ENCODE data around the gene TXNL4A.
A peak's percentile ranks its signal among the peaks of the same experiment; 100 is the strongest.
"Not testable (repeated sequence)": the region's sequence is repeated elsewhere in the genome, so short reads cannot be mapped to it uniquely, and the experiment has no call there.

TXNL4A gene

DNA sequence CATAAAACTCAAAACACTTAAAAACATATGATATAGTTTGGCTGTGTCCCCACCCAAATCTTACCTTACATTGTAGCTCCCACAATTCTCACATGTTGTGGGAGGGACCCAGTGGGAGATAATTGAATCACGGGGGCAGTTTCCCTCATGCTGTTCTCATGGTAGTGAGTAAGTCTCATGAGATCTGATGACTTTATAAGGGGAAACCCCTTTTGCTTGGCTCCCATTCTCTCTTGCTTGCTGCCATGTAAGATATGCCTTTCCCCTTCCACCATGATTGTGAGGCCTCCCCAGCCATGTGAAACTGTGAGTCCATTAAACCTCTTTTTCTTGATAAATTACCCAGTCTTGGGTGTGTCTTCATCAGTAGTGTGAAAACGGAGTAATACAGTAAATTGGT is 11.3 kb upstream of the TXNL4A start:
- DNase-seq = not testable (repeated sequence)

DNA sequence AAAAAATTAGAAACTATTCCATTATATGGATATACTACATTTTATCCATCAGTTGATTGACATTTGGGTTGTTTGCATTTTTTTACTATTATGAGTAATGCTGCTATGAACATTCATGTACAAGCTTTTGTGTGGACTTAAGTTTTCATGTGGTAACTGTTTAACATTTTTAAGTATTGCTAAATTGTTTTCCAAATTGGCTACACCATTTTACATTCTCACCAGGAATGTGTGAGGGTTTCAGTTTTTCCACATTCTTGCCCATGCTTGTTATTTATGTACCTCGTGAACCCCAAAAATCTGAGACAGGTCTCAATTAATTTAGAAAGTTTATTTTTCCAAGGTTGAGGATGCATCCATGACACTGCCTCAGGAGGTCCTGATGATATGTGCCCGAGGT is 3.1 kb upstream of the TXNL4A start:
- no peak for DNase-seq

DNA sequence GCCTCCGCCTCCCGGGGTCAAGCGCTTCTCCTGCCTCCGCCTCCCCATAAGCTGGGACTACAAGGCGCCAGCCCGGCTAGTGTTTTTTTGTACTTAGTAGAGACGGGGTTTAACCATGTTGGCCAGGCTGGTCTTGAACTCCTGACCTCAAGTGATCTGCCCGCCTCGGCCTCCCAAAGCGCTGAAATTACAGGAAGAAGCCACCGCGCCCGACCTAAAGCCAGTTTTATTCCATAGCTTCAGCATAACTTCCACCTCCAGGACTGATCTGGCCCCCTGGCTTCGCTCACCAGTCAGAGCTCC is 783 bp upstream of the TXNL4A start:
- no peak for DNase-seq

DNA sequence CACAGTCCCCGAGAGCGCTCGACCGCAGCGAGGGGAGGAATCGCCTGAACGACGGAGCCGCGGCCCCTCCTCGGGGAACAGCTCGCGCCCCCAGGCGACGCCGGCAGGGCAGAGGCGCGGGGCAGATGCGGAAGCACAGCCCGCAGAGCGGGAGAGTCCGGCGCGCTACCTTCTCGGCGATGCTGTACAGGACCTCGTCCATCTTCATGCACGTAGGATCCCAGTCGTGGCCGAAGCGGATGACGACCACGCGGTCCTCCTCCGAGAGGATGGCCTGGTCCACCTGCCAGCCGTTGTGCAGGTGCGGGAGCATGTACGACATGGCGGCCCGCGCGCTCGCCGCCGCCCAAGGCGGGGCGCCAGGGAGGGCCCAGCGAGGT is 302 bp downstream of the TXNL4A start:
- peak in 25 of 51 donors; percentile 43 to 88 (median 69) for DNase-seq

DNA sequence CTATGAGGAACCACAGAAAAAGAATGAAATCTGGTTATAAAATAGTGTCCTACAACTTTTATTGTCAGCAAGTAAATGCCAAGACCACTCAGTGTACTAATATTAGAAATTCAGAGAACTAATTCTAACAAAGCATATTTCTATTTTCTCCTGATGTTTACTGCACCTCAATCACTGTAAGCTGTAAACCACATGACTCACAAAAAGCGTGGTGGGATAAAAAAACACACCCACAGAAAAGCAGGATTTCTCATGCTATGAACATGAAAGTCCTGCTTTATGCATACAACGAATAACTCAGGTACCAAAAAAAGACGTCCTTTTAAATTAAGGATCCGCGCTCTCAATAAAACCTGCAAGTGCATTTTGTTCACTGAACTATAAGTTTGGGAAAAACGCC is 797 bp downstream of the TXNL4A start:
- DNase-seq = no peak

DNA sequence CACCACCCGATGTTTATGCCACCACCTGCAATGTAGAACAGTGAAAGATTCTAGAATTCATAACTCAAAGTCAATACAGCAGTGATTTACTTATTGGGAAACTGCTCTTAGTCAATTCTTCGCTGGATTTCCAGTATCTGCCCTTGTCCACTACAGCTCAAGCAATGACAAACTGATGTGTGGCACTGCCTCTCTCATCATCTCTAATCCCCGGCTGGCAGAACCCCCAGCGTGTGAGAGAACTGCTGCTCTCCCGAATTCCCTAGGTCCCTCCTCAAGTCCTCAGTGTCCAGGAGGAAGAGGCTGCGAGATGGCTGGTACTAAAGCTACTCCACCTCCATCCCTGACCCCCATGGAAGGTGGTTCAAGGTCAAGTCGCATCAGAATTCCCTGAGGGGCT is 1.6 kb downstream of the TXNL4A start:
- peak in 1 of 51 donors; percentile 7 for DNase-seq

DNA sequence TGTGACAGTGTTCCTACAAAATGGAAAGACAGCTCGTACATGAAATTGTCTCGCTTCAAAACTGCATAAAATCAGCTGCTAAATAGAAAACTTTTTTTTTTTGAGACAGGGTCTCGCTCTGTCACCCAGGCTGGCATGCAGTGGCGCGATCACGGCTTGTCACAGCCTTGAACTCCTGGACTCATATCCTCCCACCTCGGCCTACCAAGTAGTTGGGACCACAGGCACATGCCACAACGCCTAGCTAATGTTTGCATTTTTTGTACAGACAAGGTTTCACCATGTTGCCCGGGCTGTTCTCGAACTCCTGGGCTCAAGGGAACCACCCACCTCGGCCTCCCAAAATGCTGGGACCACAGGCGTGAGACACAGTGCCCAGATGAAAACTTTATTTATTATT is 3.2 kb downstream of the TXNL4A start:
- DNase-seq = no peak

DNA sequence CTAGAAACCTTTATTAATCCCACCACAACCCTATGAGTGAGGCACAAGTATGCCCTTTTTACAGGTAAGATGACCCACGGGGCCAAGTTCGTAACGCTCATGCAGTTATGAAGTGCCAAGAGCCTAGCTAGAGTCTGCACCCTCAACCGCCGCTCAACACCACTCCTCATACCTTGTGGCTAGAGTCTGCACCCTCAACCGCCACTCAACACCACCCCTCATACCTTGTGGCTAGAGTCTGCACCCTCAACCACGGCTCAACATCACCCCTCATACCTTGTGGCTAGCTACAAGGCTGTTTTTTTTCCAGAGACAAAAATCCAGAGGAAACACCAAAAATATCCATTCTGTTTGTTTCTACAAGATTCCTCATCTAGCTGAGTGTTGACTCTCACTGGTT is 4.6 kb downstream of the TXNL4A start:
- no peak for DNase-seq

DNA sequence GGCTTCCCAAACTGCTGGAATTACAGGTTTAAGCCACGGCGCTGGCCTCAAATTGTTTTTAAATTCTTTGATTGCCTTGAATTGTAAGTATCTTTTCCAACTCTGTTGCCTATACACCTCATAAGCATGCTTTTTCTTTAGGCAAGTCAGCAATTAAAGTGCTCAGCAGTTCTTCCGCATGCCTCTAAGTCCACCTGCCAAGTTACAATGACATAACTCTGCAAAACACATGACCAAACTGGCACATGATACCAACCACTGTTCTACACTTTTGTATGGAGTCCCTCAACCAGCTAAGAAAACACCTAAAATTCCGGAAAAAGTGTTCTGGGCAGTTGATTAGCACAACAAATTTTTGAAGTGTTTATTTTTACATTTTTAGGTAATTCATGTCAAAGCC is 5.1 kb downstream of the TXNL4A start:
- DNase-seq = no peak

DNA sequence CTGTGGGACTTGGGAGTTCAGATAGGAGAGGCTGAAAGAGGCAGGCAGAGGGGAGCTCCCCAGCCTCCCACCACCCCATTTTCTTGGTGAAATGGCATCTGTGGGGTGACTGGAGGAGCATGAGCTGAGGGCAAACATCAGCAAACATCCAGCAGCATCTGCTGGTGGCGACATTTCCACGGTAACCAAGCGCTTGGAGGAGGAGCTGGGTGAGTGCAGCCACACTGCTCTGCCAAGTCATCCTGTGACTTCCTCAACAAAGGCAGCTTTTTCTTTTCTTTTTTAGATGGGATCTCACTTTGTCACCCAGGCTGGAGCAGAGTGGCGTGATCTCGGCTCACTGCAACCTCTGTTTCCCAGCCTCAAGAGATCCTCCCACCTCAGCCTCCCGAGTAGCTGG is 5.6 kb downstream of the TXNL4A start:
- peak in 31 of 51 donors; percentile 7 to 71 (median 38) for DNase-seq

DNA sequence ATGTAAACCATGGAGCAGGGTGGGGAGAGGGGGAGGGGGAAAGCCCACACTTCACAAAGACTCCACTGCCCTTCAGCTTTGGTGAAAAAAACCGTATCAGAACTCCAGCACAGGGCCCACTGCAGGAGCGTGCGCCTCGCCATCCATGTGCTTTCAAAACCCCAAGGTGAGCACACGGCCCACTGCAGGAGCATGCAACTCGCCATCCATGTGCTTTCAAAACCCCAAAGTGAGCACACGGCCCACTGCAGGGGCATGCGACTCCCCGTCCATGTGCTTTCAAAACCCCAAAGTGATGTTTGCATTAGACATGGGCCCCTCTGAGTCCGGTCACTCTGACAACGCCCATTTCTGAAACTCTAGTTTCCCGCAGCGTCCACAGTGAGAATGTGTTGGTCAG is 7.8 kb downstream of the TXNL4A start:
- no peak for DNase-seq

DNA sequence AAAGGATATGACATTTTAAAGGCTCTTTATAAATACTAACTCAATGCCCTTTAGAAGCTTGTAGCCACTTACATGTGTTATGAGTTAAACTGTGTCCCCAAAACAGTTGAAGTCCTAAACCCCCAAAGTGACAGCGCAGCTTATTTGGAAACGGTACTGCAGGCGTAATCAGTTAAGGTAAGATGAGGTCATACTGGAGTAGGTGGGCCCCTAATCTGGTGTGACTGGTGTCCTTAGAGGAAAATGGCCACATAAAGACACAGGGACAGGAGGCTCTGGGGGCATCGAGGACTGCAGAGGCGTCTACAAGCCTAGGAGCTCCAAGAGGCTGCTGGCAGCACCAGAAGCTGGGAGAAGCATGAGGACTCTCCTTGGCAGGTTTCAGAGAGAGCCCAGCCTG is 8.5 kb downstream of the TXNL4A start:
- DNase-seq = no peak

DNA sequence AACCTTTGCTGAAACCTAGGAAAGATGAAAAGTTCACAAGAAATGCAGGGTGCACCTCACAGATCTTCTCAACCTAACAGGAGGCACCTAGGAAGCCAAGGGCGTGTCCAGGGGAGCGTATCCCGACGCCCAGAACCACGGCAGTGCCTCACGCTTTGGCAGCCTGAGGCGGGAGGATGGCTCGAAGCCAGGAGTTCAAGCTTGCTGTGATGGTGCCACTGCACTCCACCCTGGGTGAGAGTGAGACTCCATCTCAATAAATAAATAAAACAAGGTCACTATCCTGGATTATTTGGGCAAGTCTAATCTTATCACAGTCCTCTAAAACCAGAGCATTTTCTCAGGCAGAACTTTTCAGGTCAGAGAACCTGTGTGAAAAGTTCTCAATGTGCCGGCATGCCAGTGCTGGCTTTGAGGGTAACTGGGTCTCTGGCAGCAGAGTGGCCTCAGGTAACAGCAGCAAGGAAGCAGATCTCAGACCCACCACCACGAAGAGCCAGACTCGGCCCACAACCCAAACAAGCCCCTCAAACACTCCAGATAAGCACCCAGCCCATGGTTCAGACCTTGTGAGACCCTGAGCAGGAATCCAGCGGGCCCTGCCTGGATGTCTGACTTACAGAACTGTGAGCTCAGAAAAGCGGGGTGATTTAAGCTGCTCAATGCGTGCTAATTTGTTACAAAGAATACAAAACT is 12.2 kb downstream of the TXNL4A start:
- no peak for DNase-seq

DNA sequence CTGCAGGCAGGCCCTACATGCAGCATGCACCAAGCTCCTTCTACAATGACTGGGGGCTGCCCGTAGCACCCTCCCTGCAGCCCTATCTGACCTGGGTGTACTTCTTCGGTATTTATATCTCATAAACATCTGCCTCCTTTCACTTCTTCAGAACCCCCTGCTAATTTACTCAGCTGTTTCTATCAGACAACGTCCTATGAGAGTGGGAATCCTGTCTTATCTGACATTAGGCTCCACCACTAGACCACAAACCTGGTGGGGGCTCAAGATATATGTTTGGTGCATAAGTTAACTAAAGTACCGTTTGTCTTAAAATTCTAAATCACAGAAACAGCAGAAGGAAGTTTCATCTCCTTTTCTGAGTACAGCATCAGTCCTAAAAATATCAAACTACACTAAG is 13.3 kb downstream of the TXNL4A start:
- no peak for DNase-seq

DNA sequence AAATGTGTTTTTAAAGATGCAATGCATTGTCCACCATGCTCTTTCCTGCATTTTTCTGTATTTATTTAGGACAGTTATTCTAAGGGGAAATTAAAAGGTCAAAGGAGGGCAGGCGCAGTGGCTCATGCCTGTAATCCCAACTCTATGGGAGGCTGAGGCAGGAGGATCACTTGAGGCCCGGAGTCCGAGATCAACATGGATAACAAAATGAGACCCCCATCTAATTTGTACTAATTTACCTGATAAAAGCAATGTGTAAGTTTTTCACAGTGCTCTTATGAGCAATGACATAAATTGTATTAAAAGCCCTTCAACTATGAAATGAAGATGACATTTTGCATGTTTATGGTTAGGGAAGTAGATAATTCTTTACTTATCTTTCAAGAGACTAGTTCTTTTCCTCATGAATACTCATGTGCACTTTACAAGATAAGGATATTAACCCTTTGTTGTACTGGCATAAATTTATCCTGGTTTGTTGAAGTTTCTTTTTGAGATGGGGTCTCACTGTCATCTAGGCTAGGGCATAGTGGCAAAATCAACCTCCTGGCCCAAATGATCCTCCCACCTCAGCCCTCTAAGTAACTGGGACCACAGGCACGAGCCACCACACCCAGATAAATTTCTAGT is 14.2 kb downstream of the TXNL4A start:
- no peak for DNase-seq

DNA sequence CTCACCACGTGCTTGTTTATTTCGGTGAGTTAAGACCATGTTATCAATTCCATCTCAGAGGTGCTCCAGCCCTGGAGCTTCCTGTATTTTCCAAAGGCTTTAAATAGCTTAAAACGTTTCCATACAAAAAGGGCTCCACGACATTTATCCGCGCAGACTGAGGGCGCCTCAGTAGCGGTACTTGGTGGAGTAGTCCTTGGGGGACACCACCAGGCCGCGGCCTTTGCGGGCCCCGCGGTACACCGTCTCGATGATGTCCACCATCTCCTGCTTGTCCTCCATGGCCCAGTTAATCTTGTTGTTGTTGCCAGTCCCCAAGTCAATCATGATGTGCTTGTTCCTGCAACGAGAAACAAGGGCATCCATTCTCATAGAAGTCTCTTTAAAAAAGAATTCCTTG is 14.8 kb downstream of the TXNL4A start:
- no peak for DNase-seq

DNA sequence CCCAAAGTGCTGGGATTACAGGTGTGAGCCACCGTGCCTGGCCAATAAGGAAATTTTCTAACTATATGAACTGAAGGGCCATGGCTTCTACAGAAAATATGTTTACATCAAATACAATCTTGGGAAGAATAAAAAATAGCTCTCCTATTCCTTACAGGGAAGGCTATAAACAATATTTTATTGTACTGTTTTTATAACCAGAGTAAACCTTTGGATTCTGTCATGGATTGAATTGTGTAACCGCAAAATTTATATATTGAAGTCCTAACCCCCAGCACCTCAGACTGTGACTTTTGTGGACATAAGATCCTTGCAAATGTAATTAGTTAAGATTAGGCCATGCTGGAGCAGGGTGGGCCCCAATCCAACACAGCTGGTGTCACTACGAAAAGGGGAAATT is 15.6 kb downstream of the TXNL4A start:
- no peak for DNase-seq

DNA sequence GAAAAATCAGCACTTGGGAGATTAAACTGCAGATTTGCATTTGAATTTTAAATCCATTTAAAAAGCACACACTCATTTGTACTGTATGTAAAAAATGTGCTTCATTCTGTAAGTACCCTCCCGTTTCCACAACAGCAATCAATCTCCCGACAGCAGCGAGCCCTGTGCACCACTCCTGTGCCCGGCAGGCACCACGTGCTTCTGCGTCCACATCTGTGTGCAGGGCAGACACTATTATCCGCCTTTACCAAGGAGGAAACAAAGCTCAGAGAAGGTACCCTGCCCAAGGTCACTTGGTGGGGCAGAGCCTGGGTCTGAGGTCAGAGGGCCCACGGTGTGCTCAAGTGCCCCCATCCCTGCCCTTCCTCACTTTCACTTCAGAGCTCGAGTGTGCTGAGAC is 16.4 kb downstream of the TXNL4A start:
- no peak for DNase-seq

DNA sequence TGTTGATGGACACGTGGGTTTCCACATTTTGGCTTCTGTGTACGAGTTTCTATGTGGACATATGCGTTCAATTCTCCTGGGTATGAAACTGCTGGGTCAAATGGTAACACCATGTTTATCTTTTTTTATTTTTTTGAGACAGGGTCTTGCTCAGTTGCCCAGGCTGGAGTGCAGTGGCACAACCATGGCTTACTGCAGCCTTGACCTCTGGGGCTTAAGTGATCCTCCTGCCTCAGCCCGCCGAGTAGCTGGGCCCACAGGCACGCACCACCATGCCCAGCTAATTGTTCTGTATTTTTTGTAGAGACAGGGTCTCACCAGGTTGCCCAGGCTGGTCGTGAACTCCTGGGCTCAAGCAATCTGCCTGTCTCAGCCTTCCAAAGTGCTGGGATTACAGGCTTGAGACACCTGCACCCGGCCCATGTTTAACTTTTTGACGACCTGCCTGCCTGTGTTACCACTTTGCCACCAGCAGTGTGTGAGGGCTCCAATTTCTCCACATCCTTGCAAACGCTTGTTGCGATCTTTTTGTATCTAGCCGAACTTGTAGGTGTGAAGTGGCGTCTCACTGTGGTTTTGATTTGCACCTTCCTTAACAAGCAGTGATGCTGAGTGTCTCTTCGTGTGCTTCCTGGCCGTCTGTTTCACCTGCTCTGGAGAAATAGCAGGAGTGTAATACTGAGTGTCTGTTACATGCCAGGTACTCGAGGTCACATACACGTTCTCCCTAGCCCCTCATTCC is 17.0 kb downstream of the TXNL4A start:
- DNase-seq = no peak

DNA sequence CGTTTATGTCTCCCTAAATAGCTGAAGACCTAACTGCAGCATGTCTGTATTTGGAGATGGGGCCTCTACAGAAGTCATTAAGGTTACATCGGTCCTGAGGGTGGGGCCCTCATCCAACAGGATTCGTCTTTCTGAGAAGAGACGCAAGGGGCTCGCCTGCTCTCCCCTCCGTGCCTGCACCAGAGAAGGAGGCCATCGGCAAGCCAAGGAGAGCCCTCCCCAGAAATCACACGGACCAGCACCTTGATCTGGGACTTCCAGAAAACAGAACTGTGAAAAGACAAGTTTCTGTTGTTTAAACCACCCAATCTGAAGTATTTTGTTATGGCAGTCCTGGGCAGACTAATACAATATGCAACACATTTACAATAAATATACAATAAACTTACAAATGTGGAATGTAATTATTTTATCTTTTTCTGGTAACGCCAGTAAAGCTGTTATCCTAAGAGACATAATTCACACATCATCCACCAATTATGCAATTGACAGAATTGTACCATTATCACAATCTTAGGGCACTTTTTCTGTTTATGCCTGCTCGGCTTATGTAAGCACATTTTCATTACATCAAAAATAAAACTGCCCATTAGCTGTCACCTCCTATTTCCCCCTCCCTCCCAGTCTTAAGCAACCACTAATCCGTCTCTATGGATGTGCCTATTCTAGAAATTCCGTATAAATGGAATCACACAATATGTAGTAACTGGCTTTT is 17.8 kb downstream of the TXNL4A start:
- no peak for DNase-seq

DNA sequence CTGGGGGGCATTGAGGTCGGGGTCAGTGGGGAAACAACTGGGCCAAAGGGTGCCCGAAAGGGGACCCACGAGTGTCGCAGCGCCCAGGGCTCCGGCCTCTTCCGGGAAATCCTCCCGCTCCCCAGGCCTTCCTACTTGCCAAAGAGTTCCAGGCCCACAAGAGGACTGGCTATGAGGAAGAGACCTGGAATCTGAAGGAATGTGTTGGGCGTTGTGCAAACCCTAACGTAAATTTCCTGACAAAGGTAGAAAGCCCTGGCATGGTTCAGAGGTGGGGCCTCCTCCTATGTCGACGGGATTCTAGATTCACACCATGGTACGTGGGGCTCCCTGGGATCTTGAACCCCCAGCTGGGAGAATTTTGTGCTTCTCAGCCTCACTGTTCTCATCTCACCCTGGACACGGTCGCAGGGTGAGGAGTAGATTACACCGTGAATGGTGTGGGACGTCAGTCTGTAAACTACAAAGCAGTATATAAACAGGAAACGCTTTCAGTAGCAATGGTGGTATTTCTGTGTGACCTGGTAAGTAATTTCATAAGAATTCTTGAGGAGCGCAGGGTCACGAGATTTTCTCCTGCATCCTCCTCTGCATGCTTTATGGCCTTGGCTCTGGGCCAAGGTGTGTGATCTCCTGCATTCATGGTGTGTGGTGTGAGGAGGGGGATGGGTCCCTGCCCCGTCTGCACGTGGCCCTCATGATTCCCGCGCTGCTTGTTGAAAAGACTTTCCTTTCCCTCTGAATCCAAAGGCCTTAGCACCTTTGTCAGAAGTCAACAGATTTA is 23.1 kb downstream of the TXNL4A start:
- DNase-seq = peak in 6 of 51 donors; percentile 22 to 52 (median 30)

Data from hypothalamus (tissue), 51 donors.